SK-N-SH treated with all-trans-retinoic acid at 6 μM for 48 hours (cell line): ENCODE data around the gene PPARG.

Experiments
- BACH2 ChIP-seq: fragments of 250-450 bp; sonication (Bioruptor Pico); IDR thresholded peaks from 2 replicates; pipeline ENCODE4 v1.9.0; 2021; ENCODE audit warnings: mild to moderate bottlenecking, borderline replicate concordance
- TCF4 ChIP-seq: fragments of 250-450 bp; sonication (Bioruptor Pico); IDR thresholded peaks from 2 replicates; pipeline ENCODE4 v1.8.0; 2021; ENCODE audit warnings: mild to moderate bottlenecking, moderate library complexity, borderline replicate concordance
- ZC3H10 ChIP-seq: fragments of 250-450 bp; sonication (Bioruptor Pico); IDR thresholded peaks from 2 replicates; pipeline ENCODE4 v1.5.1; 2021; ENCODE audit warnings: mild to moderate bottlenecking, moderate library complexity
- TF ChIP-seq, protein P1 (sequence below): fragments of 250-450 bp; sonication (Bioruptor Pico); IDR thresholded peaks from 2 replicates; pipeline ENCODE4 v1.8.0; 2020; ENCODE audit warnings: mild to moderate bottlenecking, moderate library complexity, borderline replicate concordance

DNA sequence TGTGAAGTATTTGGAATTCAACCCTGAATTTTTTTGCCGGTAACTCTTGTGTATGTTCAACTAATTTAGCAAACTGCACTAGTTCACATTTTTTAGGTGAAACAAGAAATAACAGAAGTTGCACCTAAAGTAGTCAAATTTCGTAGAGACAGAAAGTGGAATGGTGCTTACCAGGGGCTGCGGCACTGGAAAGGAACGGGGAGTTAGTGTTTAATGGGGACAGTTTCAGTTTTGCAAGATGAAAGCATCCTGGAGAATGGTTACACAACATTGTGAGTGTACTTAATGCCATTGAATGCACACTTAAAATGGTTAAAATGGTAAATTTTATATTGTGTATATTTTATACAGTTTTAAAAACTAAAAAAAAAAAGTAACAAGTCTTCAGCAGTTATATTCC, 27.4 kb downstream of the PPARG start:
- TF ChIP-seq, protein P1, sequence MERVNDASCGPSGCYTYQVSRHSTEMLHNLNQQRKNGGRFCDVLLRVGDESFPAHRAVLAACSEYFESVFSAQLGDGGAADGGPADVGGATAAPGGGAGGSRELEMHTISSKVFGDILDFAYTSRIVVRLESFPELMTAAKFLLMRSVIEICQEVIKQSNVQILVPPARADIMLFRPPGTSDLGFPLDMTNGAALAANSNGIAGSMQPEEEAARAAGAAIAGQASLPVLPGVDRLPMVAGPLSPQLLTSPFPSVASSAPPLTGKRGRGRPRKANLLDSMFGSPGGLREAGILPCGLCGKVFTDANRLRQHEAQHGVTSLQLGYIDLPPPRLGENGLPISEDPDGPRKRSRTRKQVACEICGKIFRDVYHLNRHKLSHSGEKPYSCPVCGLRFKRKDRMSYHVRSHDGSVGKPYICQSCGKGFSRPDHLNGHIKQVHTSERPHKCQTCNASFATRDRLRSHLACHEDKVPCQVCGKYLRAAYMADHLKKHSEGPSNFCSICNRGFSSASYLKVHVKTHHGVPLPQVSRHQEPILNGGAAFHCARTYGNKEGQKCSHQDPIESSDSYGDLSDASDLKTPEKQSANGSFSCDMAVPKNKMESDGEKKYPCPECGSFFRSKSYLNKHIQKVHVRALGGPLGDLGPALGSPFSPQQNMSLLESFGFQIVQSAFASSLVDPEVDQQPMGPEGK = no peak
- no peak for TF ChIP-seq BACH2
- no peak for TF ChIP-seq ZC3H10 (CRISPR knock-in tag)
- TF ChIP-seq TCF4 (CRISPR knock-in tag) = no peak
